GM12873 (cell line): Measurements from ENCODE around the gene MCCC2.

Experiments used
- CTCF ChIP-seq: IDR thresholded peaks from 2 replicates; pipeline ENCODE4 v1.5.1; 2012; ENCODE audit warnings: low read depth, mild to moderate bottlenecking, moderate library complexity, low read length, control low read depth; ENCODE audit not compliant: insufficient read depth; ENCODE audit errors: missing control alignments

MCCC2 gene

DNA sequence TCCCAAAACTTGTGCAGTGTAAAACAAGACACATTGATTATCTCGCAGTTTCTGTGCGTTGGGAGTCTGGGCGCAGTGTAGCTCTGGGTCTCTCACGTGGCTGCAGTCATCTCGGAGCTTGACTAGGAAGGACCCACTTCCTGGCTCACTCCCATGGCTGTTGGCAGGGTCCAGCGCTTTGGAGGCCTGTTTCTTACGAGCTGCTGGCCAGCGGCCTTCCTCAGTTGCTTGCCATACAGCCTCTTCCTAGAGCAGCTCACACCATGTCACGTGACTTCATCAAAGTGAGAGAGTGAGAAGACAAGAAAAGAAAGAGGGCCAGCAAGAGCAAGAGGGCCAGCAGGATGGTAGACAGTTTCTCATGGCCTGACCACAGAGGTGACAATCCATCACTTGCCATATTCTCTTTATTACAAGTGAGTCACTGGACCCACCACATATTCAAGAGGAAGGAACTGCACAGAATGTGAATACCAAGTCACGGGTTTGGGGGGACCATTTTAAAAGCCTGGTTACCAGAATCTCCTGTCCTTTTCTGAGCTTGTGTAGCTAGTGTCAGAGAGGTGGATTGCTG lies 36.2 kb downstream of the MCCC2 start:
- TF ChIP-seq CTCF = no peak

DNA sequence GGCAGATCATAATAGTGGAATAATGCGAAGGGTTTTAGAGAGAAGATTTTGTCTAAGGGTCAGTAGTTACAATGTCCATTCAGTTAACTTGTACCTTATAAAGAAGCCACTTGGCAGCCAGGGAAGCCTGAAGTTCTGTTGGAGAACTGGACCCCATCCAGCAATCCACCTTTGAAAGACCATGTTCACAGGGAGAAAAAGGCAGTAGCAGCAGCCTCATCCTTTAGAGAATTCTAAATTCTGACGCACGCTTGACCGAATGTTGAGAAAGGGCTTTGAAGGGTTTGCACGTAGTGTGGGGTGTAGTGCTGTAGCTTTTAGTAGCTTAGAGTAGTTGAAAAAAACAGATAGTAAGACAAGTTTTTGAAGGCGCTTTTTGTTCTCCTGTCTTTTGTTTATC lies 42.8 kb downstream of the MCCC2 start:
- no peak for TF ChIP-seq CTCF

- TF ChIP-seq CTCF = no peak
Observed at GRCh38 chr5:71631070-71631469, 43.9 kb downstream of the MCCC2 start.

DNA sequence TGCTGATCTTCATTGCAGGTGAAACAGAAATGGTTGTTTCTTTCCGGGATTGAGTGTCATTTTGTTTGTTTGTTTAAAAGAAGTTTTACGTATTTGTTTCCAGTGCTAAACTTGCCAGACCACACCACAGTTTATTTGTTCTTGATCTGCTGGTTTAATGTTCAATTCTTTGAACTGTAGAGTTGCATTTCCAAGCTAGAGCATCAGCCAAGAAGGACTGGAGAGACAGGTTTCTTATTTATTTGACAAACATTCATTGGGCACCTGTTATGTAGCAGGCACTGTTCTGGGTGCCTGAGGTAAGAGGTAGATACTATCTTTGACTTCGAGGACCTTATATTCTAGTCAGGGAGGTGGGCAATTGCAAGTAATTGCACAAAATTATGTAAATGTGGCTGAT lies 45.0 kb downstream of the MCCC2 start:
- TF ChIP-seq CTCF = no peak

DNA sequence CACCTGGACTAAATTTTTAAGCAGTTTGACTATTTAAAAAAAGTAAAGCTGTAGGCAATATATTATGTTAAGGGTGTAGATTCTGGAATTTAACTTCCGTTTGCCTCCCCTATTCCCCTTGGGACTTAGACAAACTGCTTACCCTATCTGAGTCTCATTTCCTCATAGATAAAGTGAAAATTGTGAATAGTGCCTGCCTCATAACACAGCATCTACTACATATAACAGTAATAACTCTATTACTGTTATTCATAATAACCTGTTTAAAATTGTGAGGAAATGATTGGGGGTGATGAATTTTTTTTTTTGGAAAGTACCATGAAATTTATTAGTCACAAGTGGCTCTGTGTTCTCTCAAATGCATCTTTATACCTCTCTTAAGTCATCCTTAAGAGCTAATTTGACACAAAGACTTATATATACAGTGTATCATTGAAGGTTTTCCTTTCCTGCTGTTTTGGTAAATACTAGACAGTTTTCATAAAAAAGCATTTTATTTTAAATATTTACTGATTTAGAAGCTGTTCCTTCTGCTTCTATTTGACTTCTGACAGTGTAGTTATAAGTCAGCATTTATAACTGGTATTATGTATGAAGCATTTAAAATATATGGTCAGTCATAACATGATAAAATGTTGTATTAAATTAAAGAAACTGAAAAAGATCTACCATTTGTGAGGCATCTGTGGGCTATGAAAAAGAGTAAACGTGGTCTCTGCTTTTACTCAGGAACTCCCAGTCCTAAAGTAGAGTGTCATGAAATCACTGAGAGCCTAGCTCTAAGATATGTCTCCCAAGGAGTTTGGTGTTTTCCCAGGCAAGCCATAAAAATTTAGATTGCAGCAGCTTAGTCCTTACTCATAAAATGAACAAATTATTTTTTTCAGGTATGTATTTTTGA lies 46.4 kb downstream of the MCCC2 start:
- no peak for TF ChIP-seq CTCF

GRCh38 chr5:71637133-71637532 lies 50.0 kb downstream of the MCCC2 start:
- TF ChIP-seq CTCF = no peak

DNA sequence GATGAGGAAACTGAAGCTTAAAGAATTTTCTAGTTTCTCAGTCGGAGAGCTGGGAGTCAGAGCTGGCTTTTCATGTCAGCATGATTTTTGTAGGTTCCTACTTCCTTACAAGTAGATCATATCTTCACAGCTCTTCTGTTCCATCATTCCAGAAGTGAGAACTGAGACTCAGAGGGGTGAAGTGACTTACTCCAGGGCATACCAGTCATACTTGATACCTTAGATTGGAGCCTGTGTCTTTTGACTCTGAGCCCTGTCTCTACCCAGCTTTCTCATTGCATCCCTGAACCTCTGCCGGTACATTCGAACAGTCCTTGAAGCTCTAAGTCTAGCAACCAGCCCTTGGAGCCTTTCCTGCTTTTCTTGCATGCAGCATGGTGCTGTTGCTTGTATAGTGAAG lies 53.3 kb downstream of the MCCC2 start:
- no peak for TF ChIP-seq CTCF
